ENCODE measurements around the gene PPP2R5C. TPM values are rescaled to one million over a fixed set of nuclear protein-coding genes. Genes with fewer than 3 reads are reported as not detected.
A peak's percentile ranks its signal among the peaks of the same experiment; 100 is the strongest.

PPP2R5C gene
- total RNA-seq, 3 donors from 2014 or later: 90.5 to 105 (median 102) TPM

GRCh38 chr14:101821528-101821927, 60.0 kb downstream of the PPP2R5C start:
- intact Hi-C loops (cut with DNase I; ENCODE audit: low total_unique reads): no loop called here
- H3K27ac ChIP-seq: peak overlapping the region in 1 of 2 donors; percentile 37
- H3K27me3 ChIP-seq: no peaks in the 10 kb centered on the region
- no peak overlapping the region for H3K4me3 ChIP-seq
- no peaks in the 10 kb centered on the region for H3K36me3 ChIP-seq
- no peak for DNase-seq (ENCODE audit: low spot score in 2 of 2)
- TF ChIP-seq POLR2AphosphoS5 (IDR thresholded peaks at IDR 0.05): no peak
- TF ChIP-seq, protein P1, sequence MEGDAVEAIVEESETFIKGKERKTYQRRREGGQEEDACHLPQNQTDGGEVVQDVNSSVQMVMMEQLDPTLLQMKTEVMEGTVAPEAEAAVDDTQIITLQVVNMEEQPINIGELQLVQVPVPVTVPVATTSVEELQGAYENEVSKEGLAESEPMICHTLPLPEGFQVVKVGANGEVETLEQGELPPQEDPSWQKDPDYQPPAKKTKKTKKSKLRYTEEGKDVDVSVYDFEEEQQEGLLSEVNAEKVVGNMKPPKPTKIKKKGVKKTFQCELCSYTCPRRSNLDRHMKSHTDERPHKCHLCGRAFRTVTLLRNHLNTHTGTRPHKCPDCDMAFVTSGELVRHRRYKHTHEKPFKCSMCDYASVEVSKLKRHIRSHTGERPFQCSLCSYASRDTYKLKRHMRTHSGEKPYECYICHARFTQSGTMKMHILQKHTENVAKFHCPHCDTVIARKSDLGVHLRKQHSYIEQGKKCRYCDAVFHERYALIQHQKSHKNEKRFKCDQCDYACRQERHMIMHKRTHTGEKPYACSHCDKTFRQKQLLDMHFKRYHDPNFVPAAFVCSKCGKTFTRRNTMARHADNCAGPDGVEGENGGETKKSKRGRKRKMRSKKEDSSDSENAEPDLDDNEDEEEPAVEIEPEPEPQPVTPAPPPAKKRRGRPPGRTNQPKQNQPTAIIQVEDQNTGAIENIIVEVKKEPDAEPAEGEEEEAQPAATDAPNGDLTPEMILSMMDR (IDR thresholded peaks at IDR 0.05): no peak
- no peak for TF ChIP-seq POLR2A (IDR thresholded peaks at IDR 0.05)
- H3K4me1 ChIP-seq: no peaks in the 10 kb centered on the region
- no peaks in the 10 kb centered on the region for H3K9me3 ChIP-seq

GRCh38 chr14:101823066-101823465, 61.6 kb downstream of the PPP2R5C start:
- no peaks in the 10 kb centered on the region for H3K36me3 ChIP-seq
- H3K27ac ChIP-seq: peak overlapping the region; percentile 79 to 84
- peak overlapping the region; percentile 5 to 43 (median 21) for H3K4me3 ChIP-seq
- H3K9me3 ChIP-seq: no peaks in the 10 kb centered on the region
- TF ChIP-seq, protein P1 (IDR thresholded peaks at IDR 0.05): no peak
- TF ChIP-seq POLR2AphosphoS5 (IDR thresholded peaks at IDR 0.05) (no peak), POLR2A (IDR thresholded peaks at IDR 0.05) (no peak)
- DNase-seq (ENCODE audit: low spot score in 2 of 2): no peak
- no peaks in the 10 kb centered on the region for H3K4me1 ChIP-seq
- intact Hi-C loops (cut with DNase I; ENCODE audit: low total_unique reads): no loop called here
- no peaks in the 10 kb centered on the region for H3K27me3 ChIP-seq

GRCh38 chr14:101823511-101824120, 62.1 kb downstream of the PPP2R5C start:
- H3K9me3 ChIP-seq: no peaks in the 10 kb centered on the region
- intact Hi-C loops (cut with DNase I; ENCODE audit: low total_unique reads): no loop called here
- TF ChIP-seq POLR2AphosphoS5 (IDR thresholded peaks at IDR 0.05) (peak in 1 of 3 donors; percentile 16), POLR2A (IDR thresholded peaks at IDR 0.05) (no peak)
- TF ChIP-seq, protein P1 (IDR thresholded peaks at IDR 0.05): no peak
- no peaks in the 10 kb centered on the region for H3K4me1 ChIP-seq
- no peak for DNase-seq (ENCODE audit: low spot score in 2 of 2)
- no peaks in the 10 kb centered on the region for H3K27me3 ChIP-seq
- H3K27ac ChIP-seq: peak overlapping the region; percentile 79 to 84
- H3K4me3 ChIP-seq: peak overlapping the region; percentile 5 to 43 (median 21)
- no peaks in the 10 kb centered on the region for H3K36me3 ChIP-seq

DNA sequence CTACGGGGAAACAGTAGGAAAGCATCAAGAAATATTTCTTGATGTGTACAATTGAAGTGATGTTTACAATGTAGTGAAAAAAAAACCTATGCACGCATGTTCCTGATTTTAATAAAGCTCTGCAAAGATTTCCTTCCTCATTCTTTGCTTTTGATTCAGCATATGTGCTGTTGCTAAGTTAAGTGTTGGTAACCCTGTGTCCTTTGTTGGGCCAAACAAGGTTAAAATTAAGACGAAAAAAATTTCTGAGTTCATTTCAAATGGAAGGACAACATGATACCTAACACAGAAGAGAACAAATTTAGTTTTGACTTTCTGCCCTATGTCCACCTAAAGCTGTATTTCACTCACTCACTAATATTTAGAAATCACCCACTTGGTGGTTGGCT, 62.8 kb downstream of the PPP2R5C start:
- intact Hi-C loops (cut with DNase I; ENCODE audit: low total_unique reads): no loop called here
- Histone ChIP-seq H3K27ac (peak overlapping the region; percentile 79 to 91), H3K4me1 (no peaks in the 10 kb centered on the region), H3K36me3 (no peaks in the 10 kb centered on the region), H3K4me3 (peak overlapping the region in 2 of 3 donors; percentile 5 to 24), H3K27me3 (no peaks in the 10 kb centered on the region), H3K9me3 (no peaks in the 10 kb centered on the region)
- no peak for DNase-seq (ENCODE audit: low spot score in 2 of 2)
- TF ChIP-seq, protein P1 (IDR thresholded peaks at IDR 0.05): no peak
- TF ChIP-seq POLR2AphosphoS5 (IDR thresholded peaks at IDR 0.05) (no peak), POLR2A (IDR thresholded peaks at IDR 0.05) (no peak)

- H3K27me3 ChIP-seq: no peaks in the 10 kb centered on the region
- H3K4me1 ChIP-seq: no peaks in the 10 kb centered on the region
- H3K36me3 ChIP-seq: no peaks in the 10 kb centered on the region
- no peaks in the 10 kb centered on the region for H3K9me3 ChIP-seq
- no peak overlapping the region for H3K4me3 ChIP-seq
- intact Hi-C loops (cut with DNase I; ENCODE audit: low total_unique reads): no loop called here
- no peak for DNase-seq (ENCODE audit: low spot score in 2 of 2)
- TF ChIP-seq POLR2AphosphoS5 (IDR thresholded peaks at IDR 0.05) (no peak), POLR2A (IDR thresholded peaks at IDR 0.05) (no peak)
- TF ChIP-seq, protein P1 (IDR thresholded peaks at IDR 0.05): no peak
- H3K27ac ChIP-seq: peak overlapping the region; percentile 79 to 91
These were observed 64.3 kb downstream of the PPP2R5C start for GRCh38 chr14:101825797-101826196.
